HFF-Myc (cell line): ENCODE measurements around the gene GTF3C6.
"Not testable (repeated sequence)": the region's sequence is repeated elsewhere in the genome, so short reads cannot be mapped to it uniquely, and the experiment has no call there.

Source experiments
- DNase-seq: peaks from one replicate; pipeline ENCODE4 v3.0.0-alpha.2; 2011; ENCODE audit warnings: low read depth; ENCODE audit errors: extremely low read depth
- H3K4me3 ChIP-seq: replicated peaks from 2 replicates; pipeline ENCODE4 v1.5.1; 2011; ENCODE audit warnings: low read depth, mild to moderate bottlenecking, control low read depth, low read length
- TF ChIP-seq, protein P1 (sequence below): IDR thresholded peaks from 2 replicates; pipeline ENCODE4 v1.5.1; 2012; ENCODE audit warnings: mild to moderate bottlenecking, low read depth, low read length, control low read depth; ENCODE audit errors: missing control alignments

Gene GTF3C6

DNA sequence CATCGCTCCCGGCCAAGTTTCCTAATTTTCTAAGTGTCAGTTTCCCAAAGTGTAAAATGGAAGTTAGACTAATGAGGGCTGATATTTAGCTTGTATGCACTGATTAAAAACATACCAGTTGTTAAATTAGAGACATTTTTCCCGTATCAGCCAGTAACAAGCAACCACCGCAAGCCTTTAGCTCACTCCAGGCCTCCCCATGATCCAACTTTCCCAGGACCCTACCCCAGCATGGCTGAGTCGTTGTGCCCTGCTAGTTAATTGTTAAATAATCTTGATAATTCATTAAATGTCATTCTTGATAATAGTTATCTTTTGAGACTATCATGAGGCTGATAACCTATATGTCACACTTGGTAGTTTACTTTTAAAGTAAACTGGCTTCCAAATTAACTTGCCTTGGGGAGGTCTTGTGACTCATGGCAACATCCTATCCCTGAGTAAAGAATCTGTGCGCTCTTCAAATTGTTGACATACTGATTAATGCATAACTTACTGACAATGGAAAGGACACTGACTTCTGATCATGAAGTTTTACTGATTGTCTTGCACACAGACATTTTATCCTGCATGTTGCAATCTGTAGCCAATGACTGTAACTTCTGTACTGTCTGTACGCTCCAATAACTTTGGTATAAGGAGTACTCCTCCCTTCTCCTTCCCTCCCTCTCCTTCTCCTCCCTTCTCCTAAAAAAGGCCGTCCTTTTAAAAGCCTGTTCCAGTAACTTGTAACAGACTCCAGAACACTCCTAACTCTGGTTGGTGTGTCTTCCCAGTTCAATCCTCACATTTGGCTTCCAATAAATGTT is 6.3 kb upstream of the GTF3C6 start:
- TF ChIP-seq, protein P1, sequence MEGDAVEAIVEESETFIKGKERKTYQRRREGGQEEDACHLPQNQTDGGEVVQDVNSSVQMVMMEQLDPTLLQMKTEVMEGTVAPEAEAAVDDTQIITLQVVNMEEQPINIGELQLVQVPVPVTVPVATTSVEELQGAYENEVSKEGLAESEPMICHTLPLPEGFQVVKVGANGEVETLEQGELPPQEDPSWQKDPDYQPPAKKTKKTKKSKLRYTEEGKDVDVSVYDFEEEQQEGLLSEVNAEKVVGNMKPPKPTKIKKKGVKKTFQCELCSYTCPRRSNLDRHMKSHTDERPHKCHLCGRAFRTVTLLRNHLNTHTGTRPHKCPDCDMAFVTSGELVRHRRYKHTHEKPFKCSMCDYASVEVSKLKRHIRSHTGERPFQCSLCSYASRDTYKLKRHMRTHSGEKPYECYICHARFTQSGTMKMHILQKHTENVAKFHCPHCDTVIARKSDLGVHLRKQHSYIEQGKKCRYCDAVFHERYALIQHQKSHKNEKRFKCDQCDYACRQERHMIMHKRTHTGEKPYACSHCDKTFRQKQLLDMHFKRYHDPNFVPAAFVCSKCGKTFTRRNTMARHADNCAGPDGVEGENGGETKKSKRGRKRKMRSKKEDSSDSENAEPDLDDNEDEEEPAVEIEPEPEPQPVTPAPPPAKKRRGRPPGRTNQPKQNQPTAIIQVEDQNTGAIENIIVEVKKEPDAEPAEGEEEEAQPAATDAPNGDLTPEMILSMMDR = no peak
- no peak overlapping the region for H3K4me3 ChIP-seq
- DNase-seq = no peak

DNA sequence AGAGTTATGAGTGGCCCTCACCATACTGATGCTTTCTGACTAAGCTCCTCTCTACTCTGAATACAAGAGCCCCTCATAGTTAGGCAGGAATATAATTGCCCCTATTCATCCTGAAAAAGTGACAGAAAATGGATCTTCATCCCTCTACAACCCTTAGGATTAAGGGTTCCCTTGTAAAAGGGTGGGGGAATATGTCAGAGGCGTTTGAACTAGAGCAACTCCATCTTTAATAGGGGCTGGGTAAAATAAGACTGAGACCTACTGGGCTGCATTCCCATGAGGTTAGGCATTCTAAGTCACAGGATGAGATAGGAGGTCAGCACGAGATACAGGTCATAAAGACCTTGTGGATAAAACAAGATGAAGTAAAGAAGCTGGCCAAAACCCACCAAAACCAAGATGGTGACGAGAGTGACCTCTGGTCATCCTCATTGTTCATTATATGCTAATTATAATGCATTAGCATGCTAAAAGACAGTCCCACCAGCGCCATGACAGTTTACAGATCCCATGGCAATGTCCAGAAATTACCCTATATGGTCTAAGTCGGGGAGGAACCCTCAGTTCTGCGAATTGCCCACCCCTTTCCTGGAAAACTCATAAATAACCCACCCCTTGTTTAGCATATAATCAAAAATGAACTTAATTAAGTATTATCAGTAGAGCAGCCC is 4.7 kb upstream of the GTF3C6 start:
- TF ChIP-seq, protein P1 = no peak

DNA sequence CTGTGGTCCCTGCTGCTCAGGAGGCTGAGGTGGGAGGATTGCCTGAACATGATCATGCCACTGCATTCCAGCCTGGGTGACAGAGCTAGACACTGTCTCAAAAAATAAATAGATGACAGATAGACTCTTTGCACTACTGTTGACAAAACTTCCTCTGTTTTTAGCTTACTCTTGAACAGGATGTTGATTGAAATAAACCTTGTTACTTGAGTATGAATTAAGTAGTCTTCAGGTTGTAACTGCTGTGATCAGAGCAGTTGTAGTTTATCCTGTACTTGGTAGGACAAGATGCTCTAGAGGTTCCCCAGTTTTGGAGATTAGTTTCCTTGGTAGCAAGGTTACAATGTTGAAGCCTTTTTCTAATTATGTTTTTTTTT is 1.5 kb downstream of the GTF3C6 start:
- H3K4me3 ChIP-seq = peak overlapping the region; percentile 64; the same call in 1 of the 2 replicates
- no peak for DNase-seq
- TF ChIP-seq, protein P1 = no peak

More for the DNA sequence above, 4.7 kb upstream of the GTF3C6 start:
- no peak for DNase-seq
- no peak overlapping the region for H3K4me3 ChIP-seq

DNA sequence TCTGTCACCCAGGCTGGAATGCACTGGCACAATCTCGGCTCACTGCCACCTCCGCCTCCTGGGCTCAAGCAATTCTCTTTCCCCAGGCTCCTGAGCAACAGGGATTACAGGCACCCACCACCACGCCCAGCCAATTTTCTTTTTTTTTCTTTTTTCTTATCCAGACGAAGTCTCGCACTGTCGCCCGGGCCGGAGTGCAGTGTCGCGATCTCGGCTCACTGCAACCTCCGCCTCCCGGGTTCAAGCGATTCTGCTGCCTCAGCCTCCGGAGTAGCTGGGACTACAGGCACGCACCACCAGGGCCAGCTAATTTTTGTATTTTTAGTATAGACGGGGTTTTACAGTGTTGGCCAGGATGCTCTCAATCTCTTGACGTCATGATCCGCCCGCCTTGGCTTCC is 4.1 kb downstream of the GTF3C6 start:
- not testable (repeated sequence) for DNase-seq

DNA sequence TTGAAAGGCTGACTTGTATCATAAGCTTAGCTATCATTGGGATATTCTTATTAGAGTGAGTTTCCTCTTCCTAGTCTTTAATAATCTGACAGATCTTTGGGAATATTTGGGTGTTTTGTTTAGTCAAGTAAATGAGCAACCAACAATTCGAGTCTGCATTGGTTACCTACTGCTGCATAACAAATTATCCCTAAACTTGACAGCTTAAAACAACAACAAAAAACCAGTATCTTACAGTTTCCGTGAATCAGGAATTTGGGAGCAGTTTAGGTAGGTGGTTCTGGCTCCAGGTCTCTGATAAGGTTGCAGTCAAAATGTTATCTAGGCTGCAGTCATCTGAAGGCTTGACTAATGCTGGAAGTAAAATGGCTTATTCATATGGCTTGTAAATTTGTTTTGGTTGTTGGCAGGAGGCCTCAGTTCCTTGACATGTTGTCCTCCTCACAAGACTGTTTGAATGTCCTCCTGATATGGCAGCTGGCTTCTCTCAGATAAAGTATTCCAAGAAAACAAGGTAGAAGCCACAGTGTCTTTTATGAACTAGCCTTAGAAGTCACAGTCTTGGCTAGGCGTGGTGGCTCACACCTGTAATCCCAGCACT is 7.2 kb downstream of the GTF3C6 start:
- DNase-seq = no peak
- TF ChIP-seq, protein P1 = no peak
- no peak overlapping the region for H3K4me3 ChIP-seq

More for the DNA sequence above, 4.1 kb downstream of the GTF3C6 start:
- not testable (repeated sequence) for H3K4me3 ChIP-seq

DNA sequence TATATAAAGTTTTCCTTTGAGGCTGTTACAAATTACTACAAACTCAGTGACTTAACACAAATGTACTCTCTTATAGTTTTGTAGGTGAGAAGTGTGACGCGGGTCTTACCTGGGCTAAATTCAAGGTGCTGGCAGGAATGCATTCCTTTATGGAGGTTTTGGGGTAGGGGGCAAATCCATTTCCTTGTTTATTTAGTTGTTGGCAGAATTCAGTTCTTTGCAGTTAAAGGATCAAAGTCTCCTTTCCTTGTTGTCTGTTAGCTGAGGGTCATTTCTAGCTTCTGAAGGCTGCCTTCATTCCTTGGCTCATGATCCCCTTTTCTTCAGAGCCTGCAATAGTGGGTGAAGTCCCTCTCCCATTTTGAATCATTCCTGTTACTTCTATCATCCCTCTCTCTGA is 10.2 kb downstream of the GTF3C6 start:
- DNase-seq = not testable (repeated sequence)

DNA sequence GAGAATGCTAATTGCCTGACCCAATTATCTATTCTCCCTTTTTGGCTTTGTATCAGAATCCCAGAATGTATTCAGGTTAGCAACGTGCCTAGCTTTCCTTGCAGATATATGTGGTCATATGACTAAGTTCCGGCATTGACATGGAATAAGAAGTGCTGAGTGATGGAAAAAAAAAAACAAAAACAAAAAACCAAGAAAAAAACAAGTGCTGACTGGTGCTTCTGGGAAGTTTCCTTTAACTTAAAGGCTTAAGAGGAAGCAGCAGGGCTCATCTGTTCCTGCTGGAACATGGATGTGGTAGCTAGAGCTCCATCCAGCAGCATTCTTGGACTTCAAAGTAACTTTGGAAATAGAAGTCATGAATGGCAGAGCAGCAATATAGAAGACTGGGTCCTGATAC is 13.0 kb downstream of the GTF3C6 start:
- H3K4me3 ChIP-seq = no peak overlapping the region
- TF ChIP-seq, protein P1 = no peak
- DNase-seq = no peak

More for the DNA sequence above, 10.2 kb downstream of the GTF3C6 start:
- H3K4me3 ChIP-seq = not testable (repeated sequence)
